HFF-Myc (cell line): ENCODE results near the gene LAMB3.

ENCODE experiments used
- DNase-seq: peaks from one replicate; pipeline ENCODE4 v3.0.0-alpha.2; 2011; ENCODE audit warnings: low read depth; ENCODE audit errors: extremely low read depth
- H3K4me3 ChIP-seq: replicated peaks from 2 replicates; pipeline ENCODE4 v1.5.1; 2011; ENCODE audit warnings: low read depth, mild to moderate bottlenecking, control low read depth, low read length
- CTCF ChIP-seq: IDR thresholded peaks from 2 replicates; pipeline ENCODE4 v1.5.1; 2012; ENCODE audit warnings: mild to moderate bottlenecking, low read depth, low read length, control low read depth; ENCODE audit errors: missing control alignments

LAMB3 gene

GRCh38 chr1:209673631-209674417 is 21.6 kb upstream of the LAMB3 start:
- DNase-seq: no peak
- H3K4me3 ChIP-seq: no peak overlapping the region
- TF ChIP-seq CTCF: no peak

DNA sequence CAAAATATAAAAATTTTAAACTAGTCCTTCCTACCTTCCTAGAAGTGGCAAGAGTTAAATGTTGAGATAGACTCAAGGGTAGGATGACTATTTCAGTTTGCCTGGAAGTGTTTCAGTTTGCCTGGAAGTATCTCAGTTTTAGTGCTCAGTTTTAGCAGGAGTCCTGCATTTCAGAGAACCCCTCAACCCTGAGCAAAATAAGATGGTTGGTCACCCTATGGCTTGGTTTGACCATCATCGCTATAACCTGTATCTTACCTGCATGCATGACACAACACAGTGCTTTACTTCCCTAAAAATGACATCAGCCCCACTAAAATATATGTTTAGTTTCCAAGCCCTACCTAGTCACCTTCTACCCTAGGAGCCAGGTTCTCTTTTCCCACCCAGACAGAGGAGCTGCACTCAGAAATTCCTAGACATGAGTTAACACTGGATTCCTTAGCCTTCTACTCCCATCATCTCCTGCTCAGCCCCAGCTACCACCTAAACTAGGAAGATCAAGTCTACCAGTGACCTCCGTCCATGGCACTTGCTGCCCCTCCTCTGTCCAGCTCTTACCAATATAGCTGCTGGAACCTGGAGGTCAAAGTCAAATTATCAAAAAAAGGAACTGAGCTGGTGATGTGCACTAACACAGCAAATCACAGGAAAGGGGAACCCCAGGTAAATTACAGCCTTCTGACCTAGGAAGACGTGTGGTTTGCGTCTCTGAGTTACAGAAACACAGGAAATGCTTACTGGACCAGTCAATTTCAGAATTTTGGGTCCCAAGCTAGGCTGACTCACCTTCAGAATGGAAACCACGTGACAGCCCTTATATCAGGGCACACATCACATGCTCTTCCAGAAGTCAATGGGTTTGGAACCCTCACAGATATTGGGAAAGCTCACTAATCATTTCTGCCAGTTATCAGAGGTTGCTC is 20.7 kb upstream of the LAMB3 start:
- no peak for DNase-seq
- no peak overlapping the region for H3K4me3 ChIP-seq
- no peak for TF ChIP-seq CTCF

DNA sequence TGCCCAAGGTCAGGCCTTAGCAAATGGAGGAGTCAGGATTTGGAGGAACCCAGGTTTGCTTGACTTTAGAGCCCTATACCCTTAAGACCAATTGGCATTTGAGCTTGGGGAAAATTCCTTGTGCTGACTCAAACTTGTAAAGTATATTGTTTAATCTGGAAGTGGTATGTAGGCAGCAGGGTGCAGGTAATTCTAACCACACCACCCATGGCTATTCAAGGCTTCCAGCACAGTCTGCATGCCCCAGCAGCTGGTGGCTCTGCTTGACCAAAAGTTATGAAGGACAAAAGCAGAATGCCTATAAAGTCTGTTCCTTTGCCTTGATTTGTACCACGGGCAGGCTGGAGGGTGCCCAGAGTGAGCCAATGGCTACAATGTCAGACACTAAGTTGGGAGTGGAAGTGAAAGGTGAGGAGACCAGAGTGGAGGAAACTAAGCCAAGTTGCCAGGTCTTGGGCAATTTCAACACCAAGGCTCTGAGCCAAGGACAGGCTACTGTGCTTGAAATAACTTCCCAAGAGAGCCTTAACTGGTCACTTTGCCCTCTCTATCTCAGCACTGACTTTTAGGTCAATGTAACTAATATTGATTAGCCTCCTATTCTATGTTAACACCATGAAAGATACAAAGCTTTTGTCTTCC is 18.3 kb upstream of the LAMB3 start:
- no peak overlapping the region for H3K4me3 ChIP-seq
- no peak for DNase-seq
- no peak for TF ChIP-seq CTCF

- no peak for TF ChIP-seq CTCF
- H3K4me3 ChIP-seq: no peak overlapping the region
- DNase-seq: no peak
Observed at GRCh38 chr1:209667708-209668107, 15.5 kb upstream of the LAMB3 start.

GRCh38 chr1:209667103-209667502 is 14.9 kb upstream of the LAMB3 start:
- DNase-seq: no peak
- no peak for TF ChIP-seq CTCF

GRCh38 chr1:209662879-209663327 is 10.7 kb upstream of the LAMB3 start:
- no peak for TF ChIP-seq CTCF
- DNase-seq: no peak
- no peak overlapping the region for H3K4me3 ChIP-seq

More at GRCh38 chr1:209667103-209667502, 14.9 kb upstream of the LAMB3 start:
- H3K4me3 ChIP-seq: no peak overlapping the region
